Naive thymus-derived CD8-positive, alpha-beta T cell (primary cell): ENCODE measurements around the gene DBNDD2. TPM values are rescaled to one million over a fixed set of nuclear protein-coding genes. Genes with fewer than 3 reads are reported as not detected.

Source experiments
- ATAC-seq, 2 donors: fragments of 150-1000 bp; cut with Tn5 transposase in 1 of 2; sonication (Bioruptor Pico), chemical (Tn5 transposase) in 1 of 2; 1 replicate in 1 of 2; 2 replicates in 1 of 2; pipeline ENCODE4 v1.10.0; 2021; ENCODE audit warnings: mild to moderate bottlenecking in 2 of 2, moderate library complexity in 2 of 2
- POLR2A ChIA-PET: fragments of 350-600 bp; sonication (Branson Sonifier 250); formaldehyde crosslinking; loops from one replicate; lab custom pipeline; 2021; ENCODE audit warnings: antibody characterized with exemption; lab: Charles Lee
- DNase-seq, 10 donors: peaks; one replicate each; pipeline versions ENCODE4 v3.0.0 to v3.0.0-alpha.2; 2020 to 2022
- H3K27ac Mint-ChIP-seq, 10 donors: one replicate each; pipeline ENCODE4 v1.8.0; 2020 to 2022; ENCODE audit warnings: mild to moderate bottlenecking in 10 of 10, mixed read lengths in 10 of 10, moderate library complexity in 4 of 10, inconsistent platforms in 1 of 10
- H3K27me3 Mint-ChIP-seq, 5 donors: one replicate each; pipeline ENCODE4 v1.8.0; 2021 to 2022; ENCODE audit warnings: mixed read lengths in 5 of 5
- H3K36me3 Mint-ChIP-seq, 3 donors: one replicate each; pipeline ENCODE4 v1.8.0; 2020 to 2022; ENCODE audit warnings: mixed read lengths in 3 of 3, mild to moderate bottlenecking in 2 of 3, inconsistent platforms in 1 of 3
- H3K4me1 Mint-ChIP-seq, 4 donors: one replicate each; pipeline ENCODE4 v1.8.0; 2021 to 2022; ENCODE audit warnings: mixed read lengths in 4 of 4
- H3K4me3 Mint-ChIP-seq, 10 donors: one replicate each; pipeline ENCODE4 v1.8.0; 2020 to 2022; ENCODE audit warnings: mild to moderate bottlenecking in 10 of 10, mixed read lengths in 10 of 10, moderate library complexity in 6 of 10, inconsistent platforms in 1 of 10
- H3K9me3 Mint-ChIP-seq, 9 donors: one replicate each; pipeline ENCODE4 v1.8.0; 2020 to 2022; ENCODE audit warnings: mixed read lengths in 9 of 9, mild to moderate bottlenecking in 3 of 9, inconsistent platforms in 1 of 9, moderate library complexity in 1 of 9
- polyA plus RNA-seq, 3 donors: library from polyadenylated mRNA; unstranded; fragments of 300-500 nt; fragmentation: Illumina TruSeq; gene quantifications; one replicate each; pipeline ENCODE4 v1.2.3, GENCODE V29; 2021
- total RNA-seq, 8 experiments: library from RNA in 2 of 8; stranded (reverse) in 2 of 8; gene quantifications; one replicate each; pipeline ENCODE4 v1.2.3 and lab custom pipeline; 2021 to 2026

Gene DBNDD2
- total and polyA plus RNA-seq, 5 experiments from 2014 or later = 11.6 to 13.9 (median 13.5) TPM

GRCh38 chr20:45441746-45442145, 33.7 kb downstream of the DBNDD2 start:
- POLR2A ChIA-PET = no interaction called here
- H3K27me3 Mint-ChIP-seq = peaks cover 0 to 26% (median 0%) of the 10 kb centered on the region in 5 donors
- ATAC-seq (no peak), DNase-seq (no peak)
- peaks cover 23 to 31% (median 30%) of the 10 kb centered on the region in 4 donors for H3K4me1 Mint-ChIP-seq
- no peaks in the 10 kb centered on the region for H3K9me3 Mint-ChIP-seq
- H3K36me3 Mint-ChIP-seq = no peaks in the 10 kb centered on the region
- no peak overlapping the region for H3K4me3 Mint-ChIP-seq
- H3K27ac Mint-ChIP-seq = peak overlapping the region in 1 of 10 donors; percentile 7

GRCh38 chr20:45444050-45444449, 36.0 kb downstream of the DBNDD2 start:
- DNase-seq = peak in 6 of 10 donors; percentile 20 to 68 (median 48)

DNA sequence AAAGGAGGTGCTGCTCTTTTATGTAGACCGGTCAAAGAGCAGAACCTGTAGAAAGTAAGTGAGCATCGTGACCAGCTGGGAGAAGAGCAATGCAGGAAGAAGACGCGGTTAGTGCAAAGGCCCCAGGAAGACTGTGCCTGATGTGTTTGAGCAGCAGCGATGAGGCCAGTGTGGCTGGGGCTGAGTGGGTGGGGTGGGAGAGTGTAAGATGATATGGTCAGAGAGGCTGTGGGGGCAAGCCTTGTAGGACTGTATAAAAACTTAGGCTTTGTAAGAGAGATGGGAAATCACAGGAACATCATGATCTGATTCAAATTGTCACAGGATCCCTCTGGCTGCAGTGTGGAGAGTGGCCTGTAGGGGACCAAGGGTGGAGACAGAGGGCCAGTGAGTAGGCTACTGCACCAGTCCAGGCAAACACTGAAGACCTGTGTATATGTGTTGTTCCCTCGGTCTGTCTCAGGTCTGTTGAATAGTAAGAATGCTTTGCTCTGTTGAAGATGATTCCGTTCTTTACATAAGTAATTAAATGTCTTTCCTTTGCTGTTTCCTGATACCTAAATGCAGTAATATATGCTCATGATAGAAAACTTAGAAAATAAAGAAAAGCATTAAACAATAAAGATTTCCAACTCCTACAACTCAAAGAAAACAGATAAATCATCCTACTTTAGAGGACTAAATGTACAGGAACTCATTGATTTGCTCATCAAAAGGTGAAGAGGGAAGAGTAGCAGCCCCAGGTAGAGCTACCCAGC, 37.9 kb downstream of the DBNDD2 start:
- Mint-ChIP-seq H3K27ac (peak overlapping the region in 1 of 10 donors; percentile 2), H3K27me3 (peaks cover 0 to 35% (median 6%) of the 10 kb centered on the region in 5 donors), H3K4me3 (peak overlapping the region in 1 of 10 donors; percentile 38), H3K4me1 (peaks cover 18 to 30% (median 25%) of the 10 kb centered on the region in 4 donors), H3K9me3 (no peaks in the 10 kb centered on the region), H3K36me3 (peaks cover 0 to 10% (median 5%) of the 10 kb centered on the region in 3 donors)
- peak in 1 of 2 donors; percentile 59 for ATAC-seq
- DNase-seq = peak in 1 of 10 donors; percentile 12
- POLR2A ChIA-PET = no interaction called here

More at GRCh38 chr20:45444050-45444449, 36.0 kb downstream of the DBNDD2 start:
- H3K27ac Mint-ChIP-seq = peak overlapping the region in 1 of 10 donors; percentile 55
- peak; percentile 62 to 98 for ATAC-seq
- no peaks in the 10 kb centered on the region for H3K9me3 Mint-ChIP-seq
- peaks cover 18 to 26% (median 24%) of the 10 kb centered on the region in 4 donors for H3K4me1 Mint-ChIP-seq
- H3K4me3 Mint-ChIP-seq = peak overlapping the region in 7 of 10 donors; percentile 1 to 57 (median 18)
- peaks cover 0 to 35% (median 6%) of the 10 kb centered on the region in 5 donors for H3K27me3 Mint-ChIP-seq
- H3K36me3 Mint-ChIP-seq = peaks cover 0 to 10% (median 5%) of the 10 kb centered on the region in 3 donors
- POLR2A ChIA-PET = interaction anchor here (1.6 kb wide), 1 partner anchor 81 kb away, joined by 5 read pairs; the partner anchor contains the start of gene SYS1

- peaks cover 18 to 32% (median 28%) of the 10 kb centered on the region in 4 donors for H3K4me1 Mint-ChIP-seq
- H3K9me3 Mint-ChIP-seq = no peaks in the 10 kb centered on the region
- H3K36me3 Mint-ChIP-seq = peaks cover 0 to 12% (median 5%) of the 10 kb centered on the region in 3 donors
- ATAC-seq (no peak), DNase-seq (no peak)
- H3K27me3 Mint-ChIP-seq = peaks cover 0 to 35% (median 6%) of the 10 kb centered on the region in 5 donors
- peak overlapping the region in 1 of 10 donors; percentile 41 for H3K27ac Mint-ChIP-seq
- H3K4me3 Mint-ChIP-seq = no peak overlapping the region
- POLR2A ChIA-PET = no interaction called here
Measured at GRCh38 chr20:45448270-45448669, 40.2 kb downstream of the DBNDD2 start.

DNA sequence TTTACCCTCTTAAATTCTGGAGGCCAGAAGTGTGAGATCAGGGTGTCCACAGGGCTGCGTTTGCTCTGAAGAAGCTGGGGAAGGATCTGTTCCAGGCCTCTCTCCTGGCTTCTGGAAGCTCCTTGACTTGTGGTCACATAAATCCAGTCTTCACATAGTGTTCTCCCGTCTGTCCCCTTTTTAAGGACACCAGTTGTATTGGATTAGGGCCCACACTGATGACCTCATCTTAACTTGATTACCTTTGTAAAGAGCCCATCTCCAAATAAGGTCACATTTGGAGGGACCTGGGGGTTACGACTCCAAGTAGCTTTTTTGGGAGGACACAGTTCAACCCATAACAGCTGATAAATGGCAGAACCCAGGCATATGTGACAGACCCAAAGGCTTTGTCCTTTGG, 41.4 kb downstream of the DBNDD2 start:
- POLR2A ChIA-PET = no interaction called here
- ATAC-seq (no peak), DNase-seq (no peak)
- peaks cover 0 to 36% (median 6%) of the 10 kb centered on the region in 5 donors for H3K27me3 Mint-ChIP-seq
- peaks cover 0 to 12% (median 5%) of the 10 kb centered on the region in 3 donors for H3K36me3 Mint-ChIP-seq
- H3K27ac Mint-ChIP-seq = no peak overlapping the region
- peaks cover 8 to 22% (median 17%) of the 10 kb centered on the region in 4 donors for H3K4me1 Mint-ChIP-seq
- no peak overlapping the region for H3K4me3 Mint-ChIP-seq
- no peaks in the 10 kb centered on the region for H3K9me3 Mint-ChIP-seq

DNA sequence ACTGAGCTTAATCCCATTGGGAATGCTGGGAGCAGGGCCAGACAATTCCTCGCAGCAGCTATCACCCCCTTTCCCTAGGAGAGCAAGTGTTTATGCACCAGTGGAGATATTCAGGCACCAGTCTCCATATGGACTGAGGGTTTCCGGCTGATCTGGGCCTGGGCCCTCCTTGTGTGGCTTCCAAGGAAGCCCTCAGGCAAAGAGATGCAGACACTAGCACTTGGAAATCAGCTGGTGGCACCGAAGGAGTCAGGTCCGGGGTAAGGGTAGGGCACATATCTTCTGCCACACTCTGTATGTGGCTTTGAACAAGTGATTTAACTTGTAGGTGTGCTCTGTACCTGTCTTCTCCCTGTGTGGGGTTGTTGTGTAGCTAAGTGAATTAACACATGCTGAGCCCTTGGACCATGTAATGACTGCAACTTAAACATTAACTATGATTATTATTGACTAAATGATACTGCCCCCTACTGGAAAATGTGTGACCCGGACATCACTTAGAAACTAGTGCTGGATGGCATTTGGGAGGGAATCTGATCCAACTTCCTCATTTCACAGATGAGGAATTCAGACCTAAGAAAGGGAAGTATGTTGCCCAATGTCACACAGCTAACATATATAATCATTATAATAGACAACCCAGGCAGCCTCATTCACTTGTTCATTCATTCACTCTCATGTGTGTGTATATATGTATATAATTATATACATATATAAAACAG, 42.2 kb downstream of the DBNDD2 start:
- Mint-ChIP-seq H3K4me3 (no peak overlapping the region), H3K9me3 (no peaks in the 10 kb centered on the region), H3K27ac (no peak overlapping the region), H3K36me3 (peaks cover 0 to 12% (median 5%) of the 10 kb centered on the region in 3 donors), H3K27me3 (peaks cover 0 to 33% (median 6%) of the 10 kb centered on the region in 5 donors), H3K4me1 (peaks cover 2 to 15% (median 10%) of the 10 kb centered on the region in 4 donors)
- ATAC-seq (peak; percentile 30 to 68), DNase-seq (peak in 5 of 10 donors; percentile 10 to 52 (median 47))
- POLR2A ChIA-PET = interaction anchor here (0.9 kb wide), 1 partner anchor 88 kb away, joined by 3 read pairs; the partner anchor contains the start of gene SYS1

- peaks cover 0 to 19% (median 4%) of the 10 kb centered on the region in 5 donors for H3K27me3 Mint-ChIP-seq
- H3K4me3 Mint-ChIP-seq = no peak overlapping the region
- H3K4me1 Mint-ChIP-seq = peaks cover 0 to 8% (median 3%) of the 10 kb centered on the region in 4 donors
- POLR2A ChIA-PET = no interaction called here
- ATAC-seq (no peak), DNase-seq (no peak)
- H3K9me3 Mint-ChIP-seq = no peaks in the 10 kb centered on the region
- no peak overlapping the region for H3K27ac Mint-ChIP-seq
- H3K36me3 Mint-ChIP-seq = peaks cover 4 to 23% (median 5%) of the 10 kb centered on the region in 3 donors
Measured at GRCh38 chr20:45452238-45452637, 44.1 kb downstream of the DBNDD2 start.

- Mint-ChIP-seq H3K4me1 (peaks cover 0 to 8% (median 3%) of the 10 kb centered on the region in 4 donors), H3K27me3 (peaks cover 0 to 11% (median 4%) of the 10 kb centered on the region in 5 donors), H3K4me3 (no peak overlapping the region), H3K36me3 (peaks cover 4 to 22% (median 4%) of the 10 kb centered on the region in 3 donors), H3K27ac (no peak overlapping the region), H3K9me3 (no peaks in the 10 kb centered on the region)
- POLR2A ChIA-PET = no interaction called here
- ATAC-seq (no peak), DNase-seq (no peak)
Measured at GRCh38 chr20:45452772-45453691, 44.9 kb downstream of the DBNDD2 start.

DNA sequence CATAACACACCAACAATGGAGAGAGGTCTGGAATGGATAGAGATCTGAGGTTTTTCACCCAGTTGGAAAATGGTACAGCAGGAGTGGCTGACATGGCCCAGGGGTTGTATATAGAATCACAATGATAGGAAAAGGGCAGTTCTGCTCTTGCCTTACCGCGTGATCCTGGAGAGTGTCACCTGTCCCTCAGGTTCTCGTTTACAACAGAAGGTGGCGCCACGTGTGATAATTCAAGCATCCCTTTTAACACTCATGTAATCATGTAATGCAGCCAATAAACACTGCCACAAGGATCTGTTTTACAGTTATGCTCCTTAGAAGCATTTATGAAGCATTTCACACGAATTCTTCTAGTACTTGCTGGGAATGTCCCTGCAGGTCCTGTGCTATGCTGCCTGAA, 48.5 kb downstream of the DBNDD2 start:
- Mint-ChIP-seq H3K4me3 (no peak overlapping the region), H3K9me3 (no peaks in the 10 kb centered on the region), H3K4me1 (peaks cover 0 to 8% (median 0%) of the 10 kb centered on the region in 4 donors), H3K27me3 (peaks cover 0 to 11% (median 0%) of the 10 kb centered on the region in 5 donors), H3K36me3 (peaks cover 0 to 12% (median 4%) of the 10 kb centered on the region in 3 donors), H3K27ac (no peak overlapping the region)
- peak in 1 of 10 donors; percentile 9 for DNase-seq
- peak in 1 of 2 donors; percentile 45 for ATAC-seq
- POLR2A ChIA-PET = no interaction called here

DNA sequence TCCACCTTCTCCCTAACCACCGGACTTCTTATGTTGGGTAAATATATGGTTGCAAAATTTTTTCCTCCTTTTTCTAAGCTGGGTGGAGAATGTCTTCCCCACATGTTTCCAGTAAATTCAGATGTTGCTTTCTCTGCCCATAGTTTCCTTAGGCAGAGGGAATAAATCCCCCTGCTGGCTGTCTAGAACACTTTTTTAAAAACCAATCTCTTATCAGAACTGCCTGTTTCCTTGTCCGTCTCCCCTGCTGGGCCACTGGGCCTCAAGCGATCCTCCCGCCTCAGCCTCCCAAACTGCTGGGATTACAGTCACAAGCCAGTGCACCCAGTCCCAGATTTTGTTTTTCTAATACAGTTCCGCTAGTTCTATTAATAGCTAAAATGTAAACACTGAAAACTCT, 51.5 kb downstream of the DBNDD2 start:
- ATAC-seq = no peak

More for the DNA sequence above, 51.5 kb downstream of the DBNDD2 start:
- Mint-ChIP-seq H3K4me3 (no peak overlapping the region), H3K27me3 (no peaks in the 10 kb centered on the region), H3K9me3 (no peaks in the 10 kb centered on the region), H3K27ac (peak overlapping the region in 1 of 10 donors; percentile 53), H3K36me3 (peaks cover 0 to 11% (median 4%) of the 10 kb centered on the region in 3 donors), H3K4me1 (no peaks in the 10 kb centered on the region)
- POLR2A ChIA-PET = no interaction called here
- no peak for DNase-seq
